Tibial artery (tissue), 4 donors: Measurements from ENCODE around the gene TAC4.

ENCODE experiments used
- DNase-seq, 2 donors: peaks; one replicate each; pipeline ENCODE4 v3.0.0-alpha.2; 2019
- H3K27ac ChIP-seq, 2 donors: fragments of 200-600 bp; sonication (generic) in 1 of 2; 1 replicate in 1 of 2; 2 replicates in 1 of 2; pipeline ENCODE4 v1.5.1; 2018 to 2019; ENCODE audit warnings: mild to moderate bottlenecking in 1 of 2
- H3K27me3 ChIP-seq, 2 donors: fragments of 200-600 bp; sonication (generic) in 1 of 2; one replicate each; pipeline versions ENCODE4 v1.5.1 to v1.6.0; 2016 to 2019
- H3K36me3 ChIP-seq, 3 donors: fragments of 200-600 bp; sonication (generic) in 2 of 3; one replicate each; pipeline ENCODE4 v1.5.1; 2016 to 2019; ENCODE audit warnings: mild to moderate bottlenecking in 2 of 3
- H3K4me1 ChIP-seq, 4 donors: fragments of 200-600 bp; sonication (generic) in 2 of 4; 1 replicate in 3 of 4; 2 replicates in 1 of 4; pipeline ENCODE4 v1.5.1; 2016 to 2019
- H3K4me3 ChIP-seq, 2 donors: fragments of 200-600 bp; sonication (generic) in 1 of 2; 1 replicate in 1 of 2; 2 replicates in 1 of 2; pipeline ENCODE4 v1.5.1; 2018 to 2019; ENCODE audit warnings: mild to moderate bottlenecking in 2 of 2
- H3K9me3 ChIP-seq, 3 donors: fragments of 200-600 bp; sonication (generic) in 1 of 3; one replicate each; pipeline ENCODE4 v1.5.1; 2016 to 2019
- intact Hi-C: fragments of 100-400 bp; cut with DNase I; formaldehyde crosslinking; loops from one replicate; pipeline ENCODE4 v1.15.0; 2023; ENCODE audit warnings: low total_unique reads
- TF ChIP-seq, protein P1 (sequence below), 2 experiments: fragments of 200-600 bp in 1 of 2; fragments of 450-650 bp in 1 of 2; IDR thresholded peaks; one replicate each; pipeline ENCODE4 v1.5.1; 2017 to 2019; ENCODE audit warnings: antibody characterized with exemption in 2 of 2, mild to moderate bottlenecking in 1 of 2, moderate library complexity in 1 of 2

Gene TAC4

DNA sequence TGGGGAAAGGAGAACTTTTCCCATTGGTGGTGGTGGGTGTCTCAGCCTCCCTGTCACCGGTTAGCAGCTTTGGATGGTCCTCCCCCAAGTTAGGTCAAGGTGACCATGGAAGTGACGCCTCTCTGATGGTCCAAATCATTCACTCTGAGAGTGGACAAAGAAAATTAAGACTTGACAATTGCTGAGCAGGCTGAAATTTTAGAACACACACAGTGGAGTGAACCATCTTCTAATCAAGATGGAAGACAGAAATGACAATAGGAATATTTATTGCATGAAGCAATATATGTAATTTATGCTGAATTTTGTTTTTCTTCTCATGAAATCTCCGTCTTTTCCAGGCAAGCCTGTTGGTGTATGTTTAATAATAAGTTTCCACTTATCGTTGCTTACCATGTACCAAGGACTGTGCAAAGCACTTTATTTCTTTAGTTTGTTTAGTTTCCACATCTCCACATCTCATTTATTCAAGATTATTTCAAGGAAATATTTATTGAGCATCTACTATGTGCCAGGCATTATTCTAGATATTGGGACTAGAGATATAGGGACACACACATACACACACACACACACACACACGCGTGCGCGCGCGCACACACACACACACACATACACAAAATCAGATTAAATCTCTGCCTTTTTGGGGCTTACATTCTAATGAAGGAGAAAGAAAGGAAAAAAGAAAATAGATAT, 44.0 kb upstream of the TAC4 start:
- intact Hi-C loops: no loop called here
- Histone ChIP-seq H3K27me3 (peaks cover 0 to 47% of the 10 kb centered on the region in 2 donors), H3K4me3 (no peak overlapping the region), H3K36me3 (no peaks in the 10 kb centered on the region), H3K27ac (no peak overlapping the region), H3K9me3 (no peaks in the 10 kb centered on the region), H3K4me1 (peaks cover 0 to 8% (median 0%) of the 10 kb centered on the region in 4 donors)
- no peak for DNase-seq
- TF ChIP-seq, protein P1, sequence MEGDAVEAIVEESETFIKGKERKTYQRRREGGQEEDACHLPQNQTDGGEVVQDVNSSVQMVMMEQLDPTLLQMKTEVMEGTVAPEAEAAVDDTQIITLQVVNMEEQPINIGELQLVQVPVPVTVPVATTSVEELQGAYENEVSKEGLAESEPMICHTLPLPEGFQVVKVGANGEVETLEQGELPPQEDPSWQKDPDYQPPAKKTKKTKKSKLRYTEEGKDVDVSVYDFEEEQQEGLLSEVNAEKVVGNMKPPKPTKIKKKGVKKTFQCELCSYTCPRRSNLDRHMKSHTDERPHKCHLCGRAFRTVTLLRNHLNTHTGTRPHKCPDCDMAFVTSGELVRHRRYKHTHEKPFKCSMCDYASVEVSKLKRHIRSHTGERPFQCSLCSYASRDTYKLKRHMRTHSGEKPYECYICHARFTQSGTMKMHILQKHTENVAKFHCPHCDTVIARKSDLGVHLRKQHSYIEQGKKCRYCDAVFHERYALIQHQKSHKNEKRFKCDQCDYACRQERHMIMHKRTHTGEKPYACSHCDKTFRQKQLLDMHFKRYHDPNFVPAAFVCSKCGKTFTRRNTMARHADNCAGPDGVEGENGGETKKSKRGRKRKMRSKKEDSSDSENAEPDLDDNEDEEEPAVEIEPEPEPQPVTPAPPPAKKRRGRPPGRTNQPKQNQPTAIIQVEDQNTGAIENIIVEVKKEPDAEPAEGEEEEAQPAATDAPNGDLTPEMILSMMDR (IDR thresholded peaks at IDR 0.05): no peak

DNA sequence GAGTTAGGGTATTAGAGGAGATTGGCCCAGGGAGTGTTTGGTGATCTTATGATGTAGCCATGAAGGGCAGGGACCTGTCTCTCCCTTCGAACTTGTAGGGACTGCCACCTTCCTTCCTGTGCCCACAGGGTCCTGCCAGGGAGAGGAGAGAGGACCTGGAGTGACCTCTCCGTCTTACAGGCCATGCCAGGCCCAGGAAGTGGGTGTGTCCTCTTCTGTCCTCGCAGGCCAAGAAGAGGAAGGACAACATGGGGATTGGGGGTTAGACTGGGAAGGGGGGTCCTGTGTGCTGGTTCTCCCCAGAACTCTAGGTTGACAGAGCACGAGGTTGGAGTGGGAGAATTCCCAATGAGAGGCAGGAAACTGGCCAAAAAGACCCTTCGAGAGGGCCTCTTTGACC, 43.4 kb upstream of the TAC4 start:
- DNase-seq: peak in 1 of 2 donors; percentile 28
- peaks cover 0 to 49% of the 10 kb centered on the region in 2 donors for H3K27me3 ChIP-seq
- H3K27ac ChIP-seq: no peak overlapping the region
- H3K4me1 ChIP-seq: peaks cover 0 to 8% (median 0%) of the 10 kb centered on the region in 4 donors
- intact Hi-C loops: no loop called here
- H3K36me3 ChIP-seq: no peaks in the 10 kb centered on the region
- TF ChIP-seq, protein P1 (IDR thresholded peaks at IDR 0.05): no peak
- no peak overlapping the region for H3K4me3 ChIP-seq
- H3K9me3 ChIP-seq: no peaks in the 10 kb centered on the region

DNA sequence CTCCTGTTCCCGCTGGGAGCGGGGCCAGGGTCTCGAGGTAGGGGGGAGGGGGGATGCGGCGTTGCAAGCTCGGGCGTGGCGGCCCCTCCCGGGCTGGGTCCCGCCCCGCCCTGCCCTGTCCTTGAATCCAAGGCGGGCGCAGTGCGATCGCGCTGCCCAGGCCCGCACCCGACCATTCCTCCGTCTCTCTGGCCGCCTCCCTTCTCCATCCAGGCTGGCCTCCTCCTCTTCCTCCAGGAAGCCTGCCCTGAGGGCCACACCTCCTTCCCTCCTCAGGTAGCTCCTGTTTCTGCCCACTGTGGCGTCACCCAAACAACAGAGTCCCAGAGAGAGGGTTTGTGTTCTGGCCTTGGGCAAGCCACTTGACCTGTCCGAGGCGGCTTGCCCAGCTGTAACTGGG, 43.0 kb upstream of the TAC4 start:
- Histone ChIP-seq H3K36me3 (no peaks in the 10 kb centered on the region), H3K4me3 (no peak overlapping the region), H3K27ac (no peak overlapping the region), H3K27me3 (peaks cover 0 to 52% of the 10 kb centered on the region in 2 donors), H3K9me3 (no peaks in the 10 kb centered on the region), H3K4me1 (peaks cover 0 to 8% (median 0%) of the 10 kb centered on the region in 4 donors)
- no peak for DNase-seq
- TF ChIP-seq, protein P1 (IDR thresholded peaks at IDR 0.05): no peak
- intact Hi-C loops: no loop called here

DNA sequence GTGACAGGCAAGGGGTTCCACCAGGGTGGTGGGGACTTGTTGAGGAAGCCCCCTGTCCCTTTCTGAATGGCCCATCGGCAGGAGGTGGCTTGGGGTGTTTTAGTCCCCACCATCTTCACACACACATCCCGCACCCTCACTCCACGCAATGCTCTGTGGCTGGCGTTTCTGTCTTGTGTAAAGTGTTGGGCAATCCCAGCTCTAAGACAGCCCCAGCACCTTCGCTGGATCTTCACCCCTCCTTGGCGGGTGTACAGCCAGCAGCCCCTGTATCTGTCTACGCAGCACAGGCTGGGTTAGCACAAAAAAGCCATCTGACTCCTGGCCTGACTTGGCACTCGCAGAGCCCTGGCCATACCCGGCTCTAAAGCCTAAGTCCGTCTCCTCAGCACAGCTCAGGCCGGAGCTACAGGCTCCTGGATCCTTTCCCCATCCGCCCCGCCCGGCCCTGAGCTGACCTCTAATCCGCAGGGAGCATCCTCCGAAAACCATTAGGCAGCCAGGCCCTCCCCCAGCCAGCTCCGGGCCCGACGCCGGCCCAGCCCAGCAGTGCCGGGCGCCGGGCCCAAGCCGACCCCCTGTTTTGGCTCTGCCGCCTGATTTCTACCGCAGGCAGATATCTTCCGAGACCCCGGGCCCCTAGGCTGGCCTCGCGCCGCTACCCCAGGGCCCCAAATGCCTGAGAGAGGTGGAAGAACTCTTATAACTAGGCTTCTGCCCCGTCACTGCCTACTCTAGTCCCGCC, 42.4 kb upstream of the TAC4 start:
- peaks cover 0 to 52% of the 10 kb centered on the region in 2 donors for H3K27me3 ChIP-seq
- H3K27ac ChIP-seq: no peak overlapping the region
- TF ChIP-seq, protein P1 (IDR thresholded peaks at IDR 0.05): no peak
- H3K4me1 ChIP-seq: peaks cover 0 to 8% (median 0%) of the 10 kb centered on the region in 4 donors
- H3K36me3 ChIP-seq: no peaks in the 10 kb centered on the region
- DNase-seq: no peak
- no peak overlapping the region for H3K4me3 ChIP-seq
- no peaks in the 10 kb centered on the region for H3K9me3 ChIP-seq
- intact Hi-C loops: no loop called here

DNA sequence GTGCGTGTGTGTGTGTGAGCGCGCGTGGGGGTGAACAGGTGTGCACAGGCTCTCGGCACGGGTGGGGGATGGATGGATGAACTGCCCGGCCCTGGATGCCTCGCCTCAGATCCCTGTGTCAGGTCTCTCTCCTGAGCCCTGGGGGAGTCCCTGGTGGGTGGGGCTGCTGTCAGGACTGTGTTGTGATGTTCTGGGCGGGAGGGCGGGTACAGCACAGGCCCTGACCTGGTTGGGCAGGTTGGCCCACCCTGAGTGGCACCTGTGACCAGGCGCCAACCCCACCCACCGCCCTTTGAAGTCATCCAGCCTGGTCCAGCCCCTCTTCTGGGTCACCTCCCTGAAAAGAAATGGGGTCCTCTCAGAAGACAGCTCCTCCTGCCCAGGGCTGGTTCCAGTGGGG, 41.6 kb upstream of the TAC4 start:
- TF ChIP-seq, protein P1 (IDR thresholded peaks at IDR 0.05): no peak
- Histone ChIP-seq H3K9me3 (no peaks in the 10 kb centered on the region), H3K4me3 (no peak overlapping the region), H3K4me1 (peaks cover 0 to 8% (median 0%) of the 10 kb centered on the region in 4 donors), H3K27me3 (peaks cover 0 to 51% of the 10 kb centered on the region in 2 donors), H3K27ac (no peak overlapping the region), H3K36me3 (no peaks in the 10 kb centered on the region)
- intact Hi-C loops: no loop called here
- DNase-seq: no peak
